Mucosa of rectum (tissue), 2 donors: ENCODE results near the gene KRT40.

Experiments used
- H3K27ac ChIP-seq, 2 donors: one replicate each; pipeline ENCODE4 v1.7.0; 2013; ENCODE audit warnings: inconsistent platforms in 2 of 2, low read depth in 2 of 2, low read length in 2 of 2
- H3K27me3 ChIP-seq, 2 donors: one replicate each; pipeline ENCODE4 v1.7.0; 2013; ENCODE audit warnings: low read length in 2 of 2; ENCODE audit not compliant: control insufficient read depth in 2 of 2, insufficient read depth in 2 of 2
- H3K36me3 ChIP-seq, 2 donors: one replicate each; pipeline ENCODE4 v1.7.0; 2013; ENCODE audit warnings: low read length in 2 of 2; ENCODE audit not compliant: control insufficient read depth in 2 of 2, insufficient read depth in 2 of 2
- H3K4me1 ChIP-seq, 2 donors: one replicate each; pipeline ENCODE4 v1.7.0; 2013; ENCODE audit warnings: low read length in 2 of 2, mild to moderate bottlenecking in 1 of 2; ENCODE audit not compliant: control insufficient read depth in 2 of 2, insufficient read depth in 2 of 2
- H3K4me3 ChIP-seq, 2 donors: one replicate each; pipeline ENCODE4 v1.7.0; 2013; ENCODE audit warnings: low read length in 2 of 2
- H3K9ac ChIP-seq, 2 donors: one replicate each; pipeline ENCODE4 v1.7.0; 2013; ENCODE audit warnings: low read length in 2 of 2, low read depth in 1 of 2, mild to moderate bottlenecking in 1 of 2
- H3K9me3 ChIP-seq, 2 donors: one replicate each; pipeline ENCODE4 v1.7.0; 2013; ENCODE audit warnings: low read length in 2 of 2; ENCODE audit not compliant: control insufficient read depth in 2 of 2
- donor health status: healthy.
- donor health status: Normal muscosa, but diverticular disease.

The KRT40 gene

GRCh38 chr17:41013181-41013580 lies 29.1 kb upstream of the KRT40 start:
- Histone ChIP-seq H3K9ac (no peak overlapping the region), H3K36me3 (no peaks in the 10 kb centered on the region), H3K9me3 (no peaks in the 10 kb centered on the region), H3K27ac (no peak overlapping the region), H3K4me1 (no peaks in the 10 kb centered on the region), H3K4me3 (no peak overlapping the region), H3K27me3 (no peaks in the 10 kb centered on the region)

GRCh38 chr17:41012326-41013120 lies 28.4 kb upstream of the KRT40 start:
- no peaks in the 10 kb centered on the region for H3K4me1 ChIP-seq
- no peak overlapping the region for H3K9ac ChIP-seq
- H3K27ac ChIP-seq: no peak overlapping the region
- H3K9me3 ChIP-seq: no peaks in the 10 kb centered on the region
- H3K4me3 ChIP-seq: no peak overlapping the region
- no peaks in the 10 kb centered on the region for H3K36me3 ChIP-seq
- no peaks in the 10 kb centered on the region for H3K27me3 ChIP-seq

- Histone ChIP-seq H3K27ac (no peak overlapping the region), H3K36me3 (no peaks in the 10 kb centered on the region), H3K27me3 (peaks cover 0 to 3% of the 10 kb centered on the region in 2 donors), H3K9me3 (no peaks in the 10 kb centered on the region), H3K9ac (no peak overlapping the region), H3K4me1 (no peaks in the 10 kb centered on the region), H3K4me3 (no peak overlapping the region)
Observed at GRCh38 chr17:41010441-41010840, 26.3 kb upstream of the KRT40 start.

GRCh38 chr17:41009936-41010335 lies 25.8 kb upstream of the KRT40 start:
- H3K36me3 ChIP-seq: no peaks in the 10 kb centered on the region
- no peak overlapping the region for H3K27ac ChIP-seq
- peaks cover 0 to 3% of the 10 kb centered on the region in 2 donors for H3K27me3 ChIP-seq
- no peaks in the 10 kb centered on the region for H3K9me3 ChIP-seq
- no peaks in the 10 kb centered on the region for H3K4me1 ChIP-seq
- H3K4me3 ChIP-seq: no peak overlapping the region
- H3K9ac ChIP-seq: no peak overlapping the region

DNA sequence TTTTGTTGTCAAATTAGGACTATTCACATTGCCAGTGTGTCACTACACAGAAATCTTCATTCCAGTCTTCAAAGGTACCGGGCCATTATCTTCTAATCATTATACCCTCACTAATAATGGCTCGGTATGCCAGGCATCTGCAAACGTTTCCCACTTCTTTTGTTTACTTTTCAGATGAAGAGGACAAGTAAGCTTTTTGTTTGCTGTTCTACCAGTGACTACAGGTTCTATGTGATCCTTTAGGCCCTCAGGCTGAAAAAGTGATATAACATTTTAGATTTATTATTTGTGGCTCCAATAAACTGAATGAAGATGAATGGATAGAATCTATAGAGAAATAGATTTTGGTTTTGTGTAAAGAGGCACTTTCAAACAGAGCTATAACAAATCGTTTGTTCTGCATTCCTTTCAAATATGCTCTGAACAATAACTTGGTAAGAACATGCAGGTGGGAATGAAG lies 25.2 kb upstream of the KRT40 start:
- Histone ChIP-seq H3K4me1 (no peaks in the 10 kb centered on the region), H3K36me3 (no peaks in the 10 kb centered on the region), H3K9me3 (no peaks in the 10 kb centered on the region), H3K27ac (no peak overlapping the region), H3K27me3 (peaks cover 0 to 3% of the 10 kb centered on the region in 2 donors), H3K9ac (no peak overlapping the region), H3K4me3 (no peak overlapping the region)

DNA sequence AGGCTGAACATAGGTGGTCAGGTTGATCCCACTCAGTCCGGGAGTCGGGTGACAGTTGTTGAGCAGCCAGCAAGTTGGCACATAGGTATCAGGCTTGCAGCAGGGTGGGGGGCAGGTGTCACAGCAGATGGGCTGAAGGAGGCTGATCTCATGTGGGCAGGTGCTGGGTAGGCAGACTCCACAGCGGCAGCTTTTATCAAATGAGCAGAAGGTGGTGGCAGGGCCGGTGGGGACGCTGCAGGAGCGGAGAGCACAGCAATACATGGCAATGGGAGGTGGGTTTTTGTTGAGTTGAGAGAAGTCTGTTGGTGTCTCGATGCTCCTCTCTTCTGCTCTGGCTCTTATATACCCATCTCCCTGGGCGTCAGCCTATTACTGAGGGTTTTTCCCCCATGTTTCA lies 24.7 kb upstream of the KRT40 start, which contains the start of gene KRTAP3-1:
TSS of gene KRTAP3-1 (minus strand) at position 318 of the 400 bp plus-strand sequence. CDS start at position 264, 54 bp downstream.
- Histone ChIP-seq H3K4me3 (no peak within 1 kb of the TSS), H3K9me3 (no peaks in the 10 kb centered on the region), H3K27ac (no peak within 1 kb of the TSS), H3K27me3 (peaks cover 0 to 3% of the 10 kb centered on the region in 2 donors), H3K4me1 (no peaks in the 10 kb centered on the region), H3K9ac (no peak within 1 kb of the TSS), H3K36me3 (no peaks in the 10 kb centered on the region)

DNA sequence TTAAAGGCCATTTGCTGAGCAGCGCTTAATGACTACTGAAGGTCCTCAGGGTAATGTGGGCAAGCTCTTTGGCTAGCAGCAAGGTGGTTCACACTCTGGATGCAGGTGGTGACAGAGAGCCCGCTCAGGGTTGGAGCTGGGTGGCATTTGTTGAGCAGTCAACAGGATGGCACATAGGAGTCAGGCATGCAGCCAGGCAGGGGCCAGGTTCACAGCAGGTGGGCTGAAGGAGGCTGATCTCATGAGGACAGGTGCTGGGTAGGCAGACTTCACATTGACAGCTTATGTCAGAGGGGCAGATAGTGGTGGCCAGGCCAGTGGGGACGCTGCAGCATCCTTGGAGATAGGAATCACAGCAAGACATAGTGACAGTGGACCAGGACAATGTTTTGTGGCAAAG lies 20.3 kb upstream of the KRT40 start:
- no peak overlapping the region for H3K27ac ChIP-seq
- peaks cover 3% of the 10 kb centered on the region in 2 donors for H3K27me3 ChIP-seq
- no peak overlapping the region for H3K4me3 ChIP-seq
- H3K9ac ChIP-seq: no peak overlapping the region
- no peaks in the 10 kb centered on the region for H3K9me3 ChIP-seq
- H3K4me1 ChIP-seq: no peaks in the 10 kb centered on the region
- no peaks in the 10 kb centered on the region for H3K36me3 ChIP-seq

DNA sequence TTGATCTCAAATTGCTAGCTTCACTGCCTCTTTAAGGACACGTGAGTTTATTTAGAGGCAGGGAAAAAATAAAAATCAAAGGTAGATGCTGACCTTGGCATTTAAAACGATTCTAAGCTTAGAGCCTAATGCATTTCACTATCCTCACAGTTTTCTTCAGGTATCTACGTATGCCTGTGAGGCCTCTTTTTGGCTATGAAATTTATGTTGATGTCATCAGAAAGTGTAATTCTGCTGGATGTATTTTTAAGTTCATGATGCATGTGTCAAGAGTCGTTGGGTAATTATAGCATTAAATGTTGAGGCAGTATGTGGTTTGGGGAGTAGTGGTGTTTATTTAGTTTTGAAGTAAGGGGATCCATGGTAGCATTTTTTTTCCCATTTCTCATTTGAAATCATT lies 19.8 kb upstream of the KRT40 start:
- Histone ChIP-seq H3K36me3 (no peaks in the 10 kb centered on the region), H3K9me3 (no peaks in the 10 kb centered on the region), H3K4me1 (no peaks in the 10 kb centered on the region), H3K9ac (no peak overlapping the region), H3K4me3 (no peak overlapping the region), H3K27ac (no peak overlapping the region), H3K27me3 (peaks cover 3% of the 10 kb centered on the region in 2 donors)

- Histone ChIP-seq H3K27me3 (peaks cover 3% of the 10 kb centered on the region in 2 donors), H3K27ac (no peak overlapping the region), H3K4me1 (no peaks in the 10 kb centered on the region), H3K9ac (no peak overlapping the region), H3K9me3 (no peaks in the 10 kb centered on the region), H3K4me3 (no peak overlapping the region), H3K36me3 (no peaks in the 10 kb centered on the region)
Observed at GRCh38 chr17:41002814-41003213, 18.7 kb upstream of the KRT40 start.

GRCh38 chr17:41001795-41002194 lies 17.7 kb upstream of the KRT40 start:
- no peaks in the 10 kb centered on the region for H3K4me1 ChIP-seq
- no peaks in the 10 kb centered on the region for H3K36me3 ChIP-seq
- H3K27ac ChIP-seq: no peak overlapping the region
- H3K9me3 ChIP-seq: no peaks in the 10 kb centered on the region
- H3K4me3 ChIP-seq: no peak overlapping the region
- peaks cover 3% of the 10 kb centered on the region in 2 donors for H3K27me3 ChIP-seq
- no peak overlapping the region for H3K9ac ChIP-seq
